ENCODE results near the gene NAALADL2.

DNA sequence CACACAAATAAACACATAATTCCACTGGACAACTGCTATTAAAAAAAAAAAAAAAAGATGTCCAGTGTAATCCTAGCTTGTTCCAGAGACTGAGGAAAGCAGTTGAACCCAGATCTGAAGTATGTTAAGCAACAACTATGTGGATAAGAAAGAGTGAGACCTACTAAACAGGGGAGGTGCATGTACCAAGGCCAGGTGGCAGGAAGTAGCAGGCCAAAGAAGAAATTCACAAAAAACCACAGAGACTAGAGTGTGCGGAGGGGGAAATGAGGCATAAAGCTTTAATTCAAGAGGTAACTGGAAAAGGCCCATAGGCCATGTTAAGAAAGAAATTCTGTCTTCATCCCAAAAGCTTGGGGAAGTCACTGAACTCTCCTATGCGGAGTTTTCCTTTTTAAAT, 490.0 kb downstream of the NAALADL2 start:
- TF ChIP-seq, protein P1, sequence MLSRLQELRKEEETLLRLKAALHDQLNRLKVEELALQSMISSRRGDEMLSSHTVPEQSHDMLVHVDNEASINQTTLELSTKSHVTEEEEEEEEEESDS (CRISPR knock-in tag; IDR thresholded peaks at IDR 0.05): no peak
- TF ChIP-seq EZH2 (IDR thresholded peaks at IDR 0.05; ENCODE audit: borderline replicate concordance, low read depth, low read length) (no peak), ELK1 (CRISPR knock-in tag; IDR thresholded peaks at IDR 0.05) (no peak), MTA1 (IDR thresholded peaks at IDR 0.05; ENCODE audit: borderline replicate concordance) (no peak), DPF2 (IDR thresholded peaks at IDR 0.05) (no peak)
- TF ChIP-seq, protein P2, sequence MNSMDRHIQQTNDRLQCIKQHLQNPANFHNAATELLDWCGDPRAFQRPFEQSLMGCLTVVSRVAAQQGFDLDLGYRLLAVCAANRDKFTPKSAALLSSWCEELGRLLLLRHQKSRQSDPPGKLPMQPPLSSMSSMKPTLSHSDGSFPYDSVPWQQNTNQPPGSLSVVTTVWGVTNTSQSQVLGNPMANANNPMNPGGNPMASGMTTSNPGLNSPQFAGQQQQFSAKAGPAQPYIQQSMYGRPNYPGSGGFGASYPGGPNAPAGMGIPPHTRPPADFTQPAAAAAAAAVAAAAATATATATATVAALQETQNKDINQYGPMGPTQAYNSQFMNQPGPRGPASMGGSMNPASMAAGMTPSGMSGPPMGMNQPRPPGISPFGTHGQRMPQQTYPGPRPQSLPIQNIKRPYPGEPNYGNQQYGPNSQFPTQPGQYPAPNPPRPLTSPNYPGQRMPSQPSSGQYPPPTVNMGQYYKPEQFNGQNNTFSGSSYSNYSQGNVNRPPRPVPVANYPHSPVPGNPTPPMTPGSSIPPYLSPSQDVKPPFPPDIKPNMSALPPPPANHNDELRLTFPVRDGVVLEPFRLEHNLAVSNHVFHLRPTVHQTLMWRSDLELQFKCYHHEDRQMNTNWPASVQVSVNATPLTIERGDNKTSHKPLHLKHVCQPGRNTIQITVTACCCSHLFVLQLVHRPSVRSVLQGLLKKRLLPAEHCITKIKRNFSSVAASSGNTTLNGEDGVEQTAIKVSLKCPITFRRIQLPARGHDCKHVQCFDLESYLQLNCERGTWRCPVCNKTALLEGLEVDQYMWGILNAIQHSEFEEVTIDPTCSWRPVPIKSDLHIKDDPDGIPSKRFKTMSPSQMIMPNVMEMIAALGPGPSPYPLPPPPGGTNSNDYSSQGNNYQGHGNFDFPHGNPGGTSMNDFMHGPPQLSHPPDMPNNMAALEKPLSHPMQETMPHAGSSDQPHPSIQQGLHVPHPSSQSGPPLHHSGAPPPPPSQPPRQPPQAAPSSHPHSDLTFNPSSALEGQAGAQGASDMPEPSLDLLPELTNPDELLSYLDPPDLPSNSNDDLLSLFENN (IDR thresholded peaks at IDR 0.05; ENCODE audit: low read depth in 2 of 2, low read length in 2 of 2): no peak
